Measurements from ENCODE around the gene CA12. TPM values are rescaled to one million over a fixed set of nuclear protein-coding genes. Genes with fewer than 3 reads are reported as not detected.

CA12 gene
- polyA plus RNA-seq, 2 donors = 32.2 to 35.0 TPM

DNA sequence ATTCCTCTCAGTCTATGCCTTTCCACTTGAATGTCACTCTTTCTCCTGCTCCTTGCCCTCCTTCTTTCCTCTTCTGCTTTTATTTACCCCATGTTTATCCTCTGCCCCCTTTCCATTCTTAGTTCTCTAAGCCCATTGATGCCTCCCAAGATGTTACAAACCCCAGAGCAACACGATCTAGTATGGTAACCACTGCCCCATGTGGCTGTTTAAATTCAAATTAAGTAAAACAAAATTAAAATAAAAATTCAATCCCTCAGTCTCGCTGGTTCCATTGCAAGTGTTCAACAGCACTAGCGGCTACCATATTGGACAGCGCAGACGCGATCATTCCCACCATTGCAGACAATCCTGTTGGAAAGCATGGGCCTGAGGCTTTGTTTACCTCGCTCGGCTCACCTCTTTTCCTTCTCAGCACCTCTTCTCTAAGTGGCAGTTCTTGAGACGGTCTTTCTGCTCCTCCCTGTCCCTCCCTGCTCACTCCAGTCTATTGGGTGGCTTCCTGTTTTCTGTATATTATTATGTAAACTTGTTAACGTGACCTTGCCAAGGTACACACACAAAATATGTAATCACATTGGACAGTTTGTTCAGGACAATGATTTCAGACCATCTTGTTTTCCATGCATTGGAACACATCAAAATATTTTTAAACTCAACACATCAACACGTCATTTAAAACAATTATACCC, 21.8 kb upstream of the CA12 start:
- WGBS, 2 donors = 79 to 80% methylated on average over 11 of the region's 11 CpGs
- no peak overlapping the region for H3K4me3 ChIP-seq (ENCODE audit: low read depth in 1 of 2, low read length in 2 of 2)
- no peaks in the 10 kb centered on the region for H3K36me3 ChIP-seq (ENCODE audit: control insufficient read depth in 2 of 2, insufficient read depth in 2 of 2, low read length in 1 of 2)
- H3K9me3 ChIP-seq (ENCODE audit: control insufficient read depth in 2 of 2, insufficient read depth in 1 of 2, low read depth in 1 of 2, low read length in 1 of 2) = no peaks in the 10 kb centered on the region
- H3K4me1 ChIP-seq (ENCODE audit: control insufficient read depth in 2 of 2, insufficient read depth in 2 of 2, low read length in 1 of 2) = no peaks in the 10 kb centered on the region
- no peaks in the 10 kb centered on the region for H3K27me3 ChIP-seq (ENCODE audit: control insufficient read depth in 1 of 2, insufficient read depth in 2 of 2, low read length in 2 of 2)
- no peak overlapping the region for H3K27ac ChIP-seq (ENCODE audit: low read depth in 2 of 2, low read length in 1 of 2)

GRCh38 chr15:63402498-63403253, 21.0 kb upstream of the CA12 start:
- H3K27ac ChIP-seq (ENCODE audit: low read depth in 2 of 2, low read length in 1 of 2) = no peak overlapping the region
- no peaks in the 10 kb centered on the region for H3K9me3 ChIP-seq (ENCODE audit: control insufficient read depth in 2 of 2, insufficient read depth in 1 of 2, low read depth in 1 of 2, low read length in 1 of 2)
- no peaks in the 10 kb centered on the region for H3K36me3 ChIP-seq (ENCODE audit: control insufficient read depth in 2 of 2, insufficient read depth in 2 of 2, low read length in 1 of 2)
- no peaks in the 10 kb centered on the region for H3K4me1 ChIP-seq (ENCODE audit: control insufficient read depth in 2 of 2, insufficient read depth in 2 of 2, low read length in 1 of 2)
- no peak overlapping the region for H3K4me3 ChIP-seq (ENCODE audit: low read depth in 1 of 2, low read length in 2 of 2)
- 53 to 61% methylated on average over 7 of the region's 7 CpGs for WGBS, 2 donors
- H3K27me3 ChIP-seq (ENCODE audit: control insufficient read depth in 1 of 2, insufficient read depth in 2 of 2, low read length in 2 of 2) = no peaks in the 10 kb centered on the region

DNA sequence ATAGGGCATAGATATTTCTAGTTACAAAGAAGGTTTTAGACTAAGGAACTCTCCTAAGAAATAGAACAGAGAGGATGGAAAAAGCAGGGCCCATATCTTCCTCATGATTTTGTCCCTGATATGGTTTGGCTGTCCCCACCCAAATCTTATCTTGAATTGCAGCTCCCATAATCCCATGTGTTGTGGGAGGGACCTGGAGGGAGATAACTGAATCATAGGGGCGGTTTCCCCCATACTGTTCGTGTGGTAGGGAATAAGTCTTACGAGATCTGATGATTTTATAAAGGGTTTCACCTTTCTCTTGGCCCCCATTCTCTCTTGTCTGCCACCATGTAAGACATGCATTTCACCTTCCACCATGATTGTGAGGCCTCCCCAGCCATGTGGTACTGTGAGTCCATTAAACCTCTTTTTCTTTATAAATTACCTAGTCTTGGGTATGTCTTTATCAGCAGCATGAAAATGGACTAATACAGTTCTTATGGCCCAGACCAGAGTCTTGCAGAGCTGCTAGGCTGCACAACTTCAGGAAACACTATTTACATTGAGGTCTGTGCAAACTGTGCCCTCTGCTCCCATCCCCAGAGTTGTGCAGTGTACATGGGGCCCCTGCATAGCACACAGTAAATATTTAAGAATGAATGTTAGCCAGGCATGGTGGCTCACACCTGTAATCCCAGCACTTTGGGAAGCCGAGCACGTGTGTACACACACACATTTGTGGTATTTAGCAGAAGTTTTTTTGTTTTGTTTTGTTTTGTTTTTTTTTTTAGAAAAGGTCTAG, 20.3 kb upstream of the CA12 start:
- no peaks in the 10 kb centered on the region for H3K4me1 ChIP-seq (ENCODE audit: control insufficient read depth in 2 of 2, insufficient read depth in 2 of 2, low read length in 1 of 2)
- H3K4me3 ChIP-seq (ENCODE audit: low read depth in 1 of 2, low read length in 2 of 2) = no peak overlapping the region
- no peak overlapping the region for H3K27ac ChIP-seq (ENCODE audit: low read depth in 2 of 2, low read length in 1 of 2)
- H3K9me3 ChIP-seq (ENCODE audit: control insufficient read depth in 2 of 2, insufficient read depth in 1 of 2, low read depth in 1 of 2, low read length in 1 of 2) = no peaks in the 10 kb centered on the region
- H3K36me3 ChIP-seq (ENCODE audit: control insufficient read depth in 2 of 2, insufficient read depth in 2 of 2, low read length in 1 of 2) = no peaks in the 10 kb centered on the region
- no peaks in the 10 kb centered on the region for H3K27me3 ChIP-seq (ENCODE audit: control insufficient read depth in 1 of 2, insufficient read depth in 2 of 2, low read length in 2 of 2)
- WGBS, 2 donors = 95% methylated on average over 5 of the region's 5 CpGs

- H3K27me3 ChIP-seq (ENCODE audit: control insufficient read depth in 1 of 2, insufficient read depth in 2 of 2, low read length in 2 of 2) = no peaks in the 10 kb centered on the region
- no peaks in the 10 kb centered on the region for H3K4me1 ChIP-seq (ENCODE audit: control insufficient read depth in 2 of 2, insufficient read depth in 2 of 2, low read length in 1 of 2)
- 57 to 72% methylated on average over 2 of the region's 2 CpGs for WGBS, 2 donors
- no peaks in the 10 kb centered on the region for H3K9me3 ChIP-seq (ENCODE audit: control insufficient read depth in 2 of 2, insufficient read depth in 1 of 2, low read depth in 1 of 2, low read length in 1 of 2)
- no peak overlapping the region for H3K4me3 ChIP-seq (ENCODE audit: low read depth in 1 of 2, low read length in 2 of 2)
- no peaks in the 10 kb centered on the region for H3K36me3 ChIP-seq (ENCODE audit: control insufficient read depth in 2 of 2, insufficient read depth in 2 of 2, low read length in 1 of 2)
- H3K27ac ChIP-seq (ENCODE audit: low read depth in 2 of 2, low read length in 1 of 2) = no peak overlapping the region
These were observed 19.4 kb upstream of the CA12 start for GRCh38 chr15:63401078-63401477.

GRCh38 chr15:63398456-63398855, 16.8 kb upstream of the CA12 start:
- 89 to 92% methylated on average over 2 of the region's 2 CpGs for WGBS, 2 donors
- H3K36me3 ChIP-seq (ENCODE audit: control insufficient read depth in 2 of 2, insufficient read depth in 2 of 2, low read length in 1 of 2) = no peaks in the 10 kb centered on the region
- H3K9me3 ChIP-seq (ENCODE audit: control insufficient read depth in 2 of 2, insufficient read depth in 1 of 2, low read depth in 1 of 2, low read length in 1 of 2) = no peaks in the 10 kb centered on the region
- no peaks in the 10 kb centered on the region for H3K4me1 ChIP-seq (ENCODE audit: control insufficient read depth in 2 of 2, insufficient read depth in 2 of 2, low read length in 1 of 2)
- no peak overlapping the region for H3K27ac ChIP-seq (ENCODE audit: low read depth in 2 of 2, low read length in 1 of 2)
- H3K4me3 ChIP-seq (ENCODE audit: low read depth in 1 of 2, low read length in 2 of 2) = no peak overlapping the region
- H3K27me3 ChIP-seq (ENCODE audit: control insufficient read depth in 1 of 2, insufficient read depth in 2 of 2, low read length in 2 of 2) = no peaks in the 10 kb centered on the region

DNA sequence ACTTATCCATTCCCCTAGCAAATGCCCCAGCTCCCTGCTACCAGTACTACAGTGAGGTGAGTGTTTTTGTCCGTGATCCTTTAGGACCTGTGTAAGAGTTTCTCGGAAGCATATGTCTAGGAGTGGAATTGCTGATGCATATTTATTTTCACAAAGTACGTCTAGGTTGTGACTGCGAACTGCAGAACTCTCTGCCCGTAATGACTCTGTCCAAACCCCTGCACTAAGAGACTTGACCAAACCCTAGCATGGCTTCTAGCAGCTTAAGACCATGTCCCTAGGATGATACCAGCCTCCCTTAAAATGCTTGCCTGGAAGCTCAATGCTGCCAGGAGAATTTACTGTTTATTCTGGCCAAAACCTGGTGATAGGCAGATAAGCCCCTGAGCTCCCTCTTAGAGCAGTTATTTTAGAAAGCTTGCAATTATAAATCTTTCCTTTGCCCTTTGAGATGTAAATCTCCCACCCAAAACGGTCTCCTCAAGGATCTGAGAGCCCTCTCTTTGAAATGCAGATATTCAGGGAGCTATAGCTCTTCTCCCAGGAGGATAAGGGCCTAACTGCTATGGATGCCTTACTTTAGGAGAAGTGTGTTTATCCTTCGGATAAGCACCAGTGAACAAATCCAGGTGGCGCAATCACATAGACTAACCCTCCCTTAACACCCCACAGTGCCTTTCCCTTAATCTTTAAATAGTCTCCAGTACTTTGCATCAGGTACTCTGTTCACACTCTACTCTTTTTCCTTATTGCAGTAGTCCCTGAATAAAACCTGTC, 14.7 kb upstream of the CA12 start:
- Histone ChIP-seq H3K36me3 (ENCODE audit: control insufficient read depth in 2 of 2, insufficient read depth in 2 of 2, low read length in 1 of 2) (no peaks in the 10 kb centered on the region), H3K27me3 (ENCODE audit: control insufficient read depth in 1 of 2, insufficient read depth in 2 of 2, low read length in 2 of 2) (no peaks in the 10 kb centered on the region), H3K4me3 (ENCODE audit: low read depth in 1 of 2, low read length in 2 of 2) (no peak overlapping the region), H3K9me3 (ENCODE audit: control insufficient read depth in 2 of 2, insufficient read depth in 1 of 2, low read depth in 1 of 2, low read length in 1 of 2) (no peaks in the 10 kb centered on the region), H3K27ac (ENCODE audit: low read depth in 2 of 2, low read length in 1 of 2) (no peak overlapping the region), H3K4me1 (ENCODE audit: control insufficient read depth in 2 of 2, insufficient read depth in 2 of 2, low read length in 1 of 2) (no peaks in the 10 kb centered on the region)
- 79 to 86% methylated on average over 8 of the region's 8 CpGs for WGBS, 2 donors

DNA sequence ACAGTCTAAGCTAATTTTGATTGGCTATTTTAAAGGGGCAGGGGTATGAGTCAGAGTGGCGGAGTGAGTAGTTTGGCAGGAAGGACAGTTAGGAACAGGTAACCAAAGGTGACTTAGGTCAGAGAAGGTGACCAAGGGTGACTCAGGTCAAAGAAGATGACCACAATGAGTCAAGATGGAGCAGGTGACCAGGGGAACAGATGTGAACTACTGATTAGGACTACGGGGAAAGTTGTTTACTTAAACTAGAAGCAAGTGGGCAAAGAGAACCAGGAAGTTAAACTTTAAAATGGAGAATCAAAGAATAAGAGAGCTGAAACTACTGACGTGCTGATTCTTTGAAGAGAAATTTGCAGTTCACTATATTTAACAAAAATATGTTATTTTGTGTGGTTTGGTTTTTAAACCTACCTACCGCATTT, 14.1 kb upstream of the CA12 start:
- 69 to 82% methylated on average over 4 of the region's 4 CpGs for WGBS, 2 donors
- Histone ChIP-seq H3K27me3 (ENCODE audit: control insufficient read depth in 1 of 2, insufficient read depth in 2 of 2, low read length in 2 of 2) (no peaks in the 10 kb centered on the region), H3K27ac (ENCODE audit: low read depth in 2 of 2, low read length in 1 of 2) (peak overlapping the region in 1 of 2 donors; percentile 4), H3K36me3 (ENCODE audit: control insufficient read depth in 2 of 2, insufficient read depth in 2 of 2, low read length in 1 of 2) (no peaks in the 10 kb centered on the region), H3K9me3 (ENCODE audit: control insufficient read depth in 2 of 2, insufficient read depth in 1 of 2, low read depth in 1 of 2, low read length in 1 of 2) (no peaks in the 10 kb centered on the region), H3K4me3 (ENCODE audit: low read depth in 1 of 2, low read length in 2 of 2) (no peak overlapping the region), H3K4me1 (ENCODE audit: control insufficient read depth in 2 of 2, insufficient read depth in 2 of 2, low read length in 1 of 2) (no peaks in the 10 kb centered on the region)

GRCh38 chr15:63392361-63393009, 10.8 kb upstream of the CA12 start:
- 75 to 77% methylated on average over 7 of the region's 7 CpGs for WGBS, 2 donors
- Histone ChIP-seq H3K4me3 (ENCODE audit: low read depth in 1 of 2, low read length in 2 of 2) (no peak overlapping the region), H3K4me1 (ENCODE audit: control insufficient read depth in 2 of 2, insufficient read depth in 2 of 2, low read length in 1 of 2) (peaks cover 4% of the 10 kb centered on the region in 2 donors), H3K27ac (ENCODE audit: low read depth in 2 of 2, low read length in 1 of 2) (no peak overlapping the region), H3K27me3 (ENCODE audit: control insufficient read depth in 1 of 2, insufficient read depth in 2 of 2, low read length in 2 of 2) (no peaks in the 10 kb centered on the region), H3K36me3 (ENCODE audit: control insufficient read depth in 2 of 2, insufficient read depth in 2 of 2, low read length in 1 of 2) (no peaks in the 10 kb centered on the region), H3K9me3 (ENCODE audit: control insufficient read depth in 2 of 2, insufficient read depth in 1 of 2, low read depth in 1 of 2, low read length in 1 of 2) (no peaks in the 10 kb centered on the region)

Measured in esophagus (tissue), 2 donors.